ENCODE results near the gene ODC1.

DNA sequence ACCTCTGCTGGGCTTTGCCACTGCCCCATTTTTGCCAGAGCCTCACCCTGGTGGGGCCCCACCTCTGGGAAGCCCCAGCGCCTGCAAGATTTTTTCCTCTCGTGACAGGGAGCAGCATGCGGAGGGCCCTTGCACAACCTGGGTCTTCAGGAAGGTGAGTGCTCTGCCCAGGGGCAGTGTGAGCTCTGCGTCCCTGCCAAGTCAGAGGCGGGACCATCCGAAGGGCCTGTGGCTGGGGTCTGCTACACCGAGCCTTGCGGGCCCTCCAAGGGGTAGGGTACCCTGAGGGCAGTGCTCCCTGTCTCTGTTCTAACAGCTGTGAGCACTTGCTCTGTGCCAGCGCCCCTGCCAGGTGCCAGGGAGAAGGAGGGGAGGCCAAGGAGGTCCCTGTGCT lies 5.8 kb upstream of the ODC1 start:
- TF ChIP-seq, protein P1, sequence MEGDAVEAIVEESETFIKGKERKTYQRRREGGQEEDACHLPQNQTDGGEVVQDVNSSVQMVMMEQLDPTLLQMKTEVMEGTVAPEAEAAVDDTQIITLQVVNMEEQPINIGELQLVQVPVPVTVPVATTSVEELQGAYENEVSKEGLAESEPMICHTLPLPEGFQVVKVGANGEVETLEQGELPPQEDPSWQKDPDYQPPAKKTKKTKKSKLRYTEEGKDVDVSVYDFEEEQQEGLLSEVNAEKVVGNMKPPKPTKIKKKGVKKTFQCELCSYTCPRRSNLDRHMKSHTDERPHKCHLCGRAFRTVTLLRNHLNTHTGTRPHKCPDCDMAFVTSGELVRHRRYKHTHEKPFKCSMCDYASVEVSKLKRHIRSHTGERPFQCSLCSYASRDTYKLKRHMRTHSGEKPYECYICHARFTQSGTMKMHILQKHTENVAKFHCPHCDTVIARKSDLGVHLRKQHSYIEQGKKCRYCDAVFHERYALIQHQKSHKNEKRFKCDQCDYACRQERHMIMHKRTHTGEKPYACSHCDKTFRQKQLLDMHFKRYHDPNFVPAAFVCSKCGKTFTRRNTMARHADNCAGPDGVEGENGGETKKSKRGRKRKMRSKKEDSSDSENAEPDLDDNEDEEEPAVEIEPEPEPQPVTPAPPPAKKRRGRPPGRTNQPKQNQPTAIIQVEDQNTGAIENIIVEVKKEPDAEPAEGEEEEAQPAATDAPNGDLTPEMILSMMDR (IDR thresholded peaks at IDR 0.05; ENCODE audit: low read depth, low read length), result no peak
- TF ChIP-seq MYC (IDR thresholded peaks at IDR 0.05; ENCODE audit: low read depth, low read length), result no peak
- no peak for TF ChIP-seq POLR2A (IDR thresholded peaks at IDR 0.05; ENCODE audit: extremely low read depth, insufficient read length)

Data from NB4 (cell line).